Stimulated activated CD4-positive, alpha-beta T cell treated with anti-CD3 and anti-CD28 coated beads, Interleukin-1b, Interleukin-23, amount 100 ng/mL, for 24 hours (primary cell): ENCODE measurements around the gene LRIG1.

ENCODE experiments used
- DNase-seq, 4 experiments: peaks; one replicate each; pipeline ENCODE4 v3.0.0-alpha.2; 2020; ENCODE audit warnings: low read depth in 4 of 4, low spot score in 1 of 4

LRIG1 gene

DNA sequence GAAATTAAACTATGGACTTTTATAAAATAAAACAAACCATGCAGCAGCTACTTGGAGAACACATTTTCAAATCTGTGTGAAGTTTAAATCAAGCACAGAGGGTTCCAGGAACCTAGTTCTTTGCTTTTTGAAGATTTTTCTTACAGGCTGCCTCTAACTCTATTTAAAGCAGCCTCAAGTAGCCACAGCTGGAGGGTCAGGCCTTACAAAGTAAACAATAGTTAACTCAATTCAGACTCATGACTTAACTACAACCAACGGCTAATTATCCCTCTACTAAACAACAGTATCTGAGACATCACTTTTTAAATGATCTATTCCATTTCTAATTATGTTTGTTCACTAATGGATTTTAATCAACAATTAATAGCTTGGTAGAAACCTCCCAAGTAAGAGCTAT, 9.8 kb downstream of the LRIG1 start:
- no peak for DNase-seq

DNA sequence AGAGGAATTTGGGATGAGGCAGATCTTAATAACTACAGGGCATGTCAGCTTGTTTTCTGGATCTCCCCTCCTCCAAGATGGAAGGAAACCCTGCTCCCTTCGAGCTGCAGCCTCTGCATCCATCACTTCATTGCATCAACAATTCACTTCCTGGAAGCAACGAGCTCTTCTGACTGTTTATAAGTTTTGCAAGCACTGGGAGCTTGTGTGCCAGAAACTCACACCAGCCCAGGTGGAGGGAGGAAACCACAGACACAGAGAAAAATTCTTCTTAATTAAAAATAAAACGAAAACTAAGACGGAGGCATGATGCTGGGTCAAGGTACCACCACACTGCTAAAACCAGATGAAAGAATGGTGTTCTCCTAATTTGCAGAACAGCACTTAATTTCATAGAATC, 10.6 kb downstream of the LRIG1 start:
- DNase-seq, result no peak

DNA sequence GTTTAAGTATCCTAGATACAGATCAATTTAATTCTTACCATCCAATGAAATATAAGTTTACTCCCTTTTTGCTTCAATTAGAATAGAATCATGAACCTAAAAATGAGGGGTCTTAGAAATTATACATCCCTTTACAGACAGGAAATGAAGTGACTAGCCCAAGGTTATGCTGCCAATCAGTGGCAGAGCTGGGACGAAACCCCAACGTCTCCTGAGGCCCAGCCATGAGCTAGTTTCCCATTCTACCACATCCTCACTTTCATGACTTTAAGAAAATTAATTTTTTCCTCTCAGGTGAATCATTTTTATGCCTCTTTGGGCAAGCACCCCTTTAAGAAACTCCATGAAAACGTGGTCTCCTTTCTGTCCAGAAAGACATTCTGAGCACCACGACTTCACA, 11.2 kb downstream of the LRIG1 start:
- no peak for DNase-seq

DNA sequence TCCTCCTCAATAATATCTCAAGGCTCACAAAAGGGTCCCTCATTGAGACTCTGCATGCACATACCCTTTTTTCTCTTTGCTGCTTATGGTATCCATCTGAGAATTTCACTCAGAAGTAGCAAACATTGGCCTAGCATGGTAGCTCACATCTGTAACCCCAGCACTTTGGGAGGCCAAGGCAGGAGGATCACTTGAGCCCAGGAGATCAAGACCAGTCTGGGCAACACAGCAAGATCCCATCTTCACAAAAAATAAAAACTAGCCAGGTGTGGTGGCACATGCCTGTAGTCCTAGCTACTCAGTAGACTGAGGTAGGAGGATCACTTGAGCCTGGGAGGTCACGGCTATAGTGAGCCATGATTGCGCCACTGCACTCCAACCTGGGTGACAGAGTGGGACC, 11.7 kb downstream of the LRIG1 start:
- no peak for DNase-seq

DNA sequence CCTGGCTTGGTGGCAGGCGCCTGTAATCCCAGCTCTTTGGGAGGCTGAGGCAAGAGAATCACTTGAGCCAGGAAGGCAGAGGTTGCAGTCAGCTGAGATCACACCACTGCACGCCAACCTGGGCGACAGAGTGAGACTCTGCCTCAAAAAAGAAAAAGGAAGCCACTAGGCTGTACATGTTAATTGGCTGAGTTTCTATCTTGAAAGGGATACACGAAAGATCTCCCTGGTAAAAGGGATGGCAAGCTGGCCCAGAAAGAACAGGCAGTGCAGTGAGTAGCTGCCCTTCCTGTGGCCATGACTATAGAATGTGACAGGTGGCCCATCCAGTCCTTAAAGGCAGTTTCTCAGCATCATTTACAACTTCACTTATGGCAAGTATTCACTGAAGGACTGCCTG, 12.3 kb downstream of the LRIG1 start:
- DNase-seq, result no peak

DNA sequence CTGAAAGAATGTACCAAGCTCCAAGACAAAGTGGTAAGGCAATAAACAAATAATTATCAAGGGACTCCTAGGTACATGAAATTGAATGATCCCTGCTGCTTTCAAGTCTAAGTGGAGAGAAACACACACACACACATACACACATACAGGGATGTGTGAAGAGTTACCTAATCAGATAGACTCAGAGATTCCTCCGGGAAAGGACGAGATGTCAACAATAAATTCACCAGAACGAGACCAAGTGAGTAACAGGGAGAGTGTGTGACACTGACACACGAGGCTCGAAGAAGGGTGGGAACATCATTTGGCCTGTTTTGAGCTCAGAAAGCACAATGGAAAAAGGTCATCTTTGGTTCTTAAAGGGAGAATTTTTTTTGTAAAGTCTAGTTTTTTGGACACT, 13.4 kb downstream of the LRIG1 start:
- no peak for DNase-seq

DNA sequence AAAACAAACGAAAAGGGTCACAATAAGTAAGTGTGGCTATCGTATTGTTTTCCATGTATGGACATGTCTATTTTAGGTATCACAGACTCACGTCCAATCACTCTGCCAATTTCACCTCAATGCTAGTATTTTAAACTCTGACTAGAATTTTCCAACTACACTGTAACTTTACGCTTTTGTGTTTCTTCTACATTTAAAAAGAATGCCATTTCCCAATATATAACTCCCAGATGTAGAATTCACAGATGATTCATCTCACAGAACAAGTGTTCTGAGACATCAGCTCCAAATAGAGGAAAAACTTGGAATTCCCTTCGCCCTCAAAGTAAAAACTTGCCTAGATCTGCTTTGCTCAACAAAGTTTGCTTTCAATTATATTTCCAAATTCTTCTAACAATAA, 14.2 kb downstream of the LRIG1 start:
- DNase-seq, result no peak

DNA sequence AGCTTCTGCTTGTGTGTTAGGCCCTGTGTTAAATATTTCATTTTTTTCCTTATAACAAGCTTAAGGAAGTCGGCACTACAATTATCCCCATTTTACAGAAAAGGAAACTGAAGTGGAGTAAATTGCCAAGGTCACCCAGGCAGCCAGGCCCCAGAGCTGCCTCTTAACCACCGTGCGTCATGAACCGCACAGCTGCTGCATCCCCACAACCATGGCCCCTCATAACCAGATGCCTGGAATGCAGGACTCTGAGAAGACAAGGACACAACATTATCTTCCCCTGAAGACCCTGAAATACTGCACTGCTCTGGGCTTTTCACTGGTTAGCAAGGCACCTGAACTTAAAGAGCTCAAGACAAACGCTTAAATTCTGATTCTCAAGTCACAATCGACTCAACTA, 14.6 kb downstream of the LRIG1 start:
- no peak for DNase-seq

DNA sequence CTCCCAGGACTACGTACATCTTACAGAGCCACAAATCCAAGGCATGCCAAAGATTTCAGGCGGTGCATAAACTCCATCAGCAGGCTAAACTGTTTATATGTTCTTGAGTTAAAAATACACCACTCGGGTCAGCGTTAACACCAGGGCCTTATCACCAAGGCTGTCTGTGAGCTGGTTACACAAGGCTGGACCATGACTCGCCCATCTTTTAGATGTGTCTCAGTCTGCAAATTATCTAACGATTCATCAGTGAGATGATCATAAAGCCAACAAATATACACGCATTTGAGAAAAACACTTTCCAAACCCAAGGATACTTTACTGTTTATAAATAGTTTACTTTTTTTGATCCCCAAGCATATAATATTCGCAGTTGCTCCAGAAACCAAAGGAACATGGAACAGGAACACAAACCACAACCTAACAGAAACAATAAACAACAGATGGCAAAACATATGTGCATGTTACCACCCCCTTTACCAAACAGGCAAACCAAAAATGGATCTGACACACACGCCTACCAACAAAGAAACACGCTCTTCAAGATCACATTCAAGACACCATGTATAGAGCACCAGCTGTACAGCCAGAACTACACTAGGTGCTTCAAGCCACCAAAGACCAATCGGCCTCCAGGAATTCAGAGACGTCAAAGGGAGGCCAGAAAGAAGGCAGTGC, 15.4 kb downstream of the LRIG1 start:
- DNase-seq, result no peak

DNA sequence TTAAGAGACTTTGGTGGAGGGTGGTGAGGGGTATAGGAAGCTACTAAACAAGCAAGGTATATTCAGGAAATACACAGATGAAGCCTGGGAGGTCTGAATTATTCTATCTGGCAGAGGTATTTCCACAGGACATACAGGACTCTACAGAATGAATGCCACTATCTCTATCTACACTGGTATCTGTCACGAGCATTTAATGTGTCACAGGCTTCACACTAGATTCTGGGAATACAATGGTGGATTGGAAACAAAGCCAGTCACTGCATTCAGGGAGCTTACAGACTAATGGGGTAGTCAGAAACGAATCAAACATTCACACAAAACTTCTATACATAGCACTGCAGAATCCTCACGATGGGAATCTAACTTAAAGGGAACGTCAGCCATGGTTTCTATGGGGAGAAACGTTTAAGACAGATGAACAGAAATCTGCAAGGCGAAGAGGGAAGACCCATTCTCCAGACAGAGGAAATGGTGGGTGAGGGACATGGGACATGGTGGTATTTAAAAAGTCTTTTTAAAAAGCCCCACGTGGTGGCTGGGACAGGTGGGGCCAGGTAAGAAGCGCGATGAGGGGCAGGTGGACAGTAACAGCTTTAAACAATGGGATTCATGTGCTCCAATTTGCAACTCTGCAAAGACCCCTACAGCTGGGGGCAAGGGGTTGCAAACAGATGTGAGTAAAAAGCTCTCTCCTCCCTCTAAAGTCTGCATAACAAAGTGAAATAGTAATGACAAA, 16.5 kb downstream of the LRIG1 start:
- DNase-seq, result no peak

DNA sequence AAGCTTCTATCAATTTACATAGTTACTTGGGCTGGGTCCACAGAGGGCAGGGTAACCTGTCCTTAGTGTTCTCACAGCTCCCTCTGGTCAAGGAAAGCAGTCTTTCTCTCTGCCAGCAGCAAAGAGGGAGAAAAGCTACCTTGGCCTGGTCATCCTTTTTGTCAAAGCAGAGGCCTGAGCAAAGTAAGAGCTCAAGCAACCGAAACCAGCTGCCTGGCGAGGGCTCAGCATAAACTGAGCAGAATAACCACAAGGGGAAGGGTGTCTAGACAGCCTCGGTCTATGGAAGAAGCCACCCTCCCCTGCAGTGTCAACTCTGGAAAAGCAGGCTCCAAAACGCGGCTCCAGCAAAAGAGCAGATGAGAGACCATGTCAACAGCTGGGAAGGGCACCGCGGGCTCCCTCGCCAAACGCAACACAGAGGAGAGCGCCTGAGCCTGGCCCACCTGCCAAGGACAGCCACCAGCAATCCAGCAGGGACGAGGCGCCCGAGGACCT, 17.4 kb downstream of the LRIG1 start:
- DNase-seq, result no peak

DNA sequence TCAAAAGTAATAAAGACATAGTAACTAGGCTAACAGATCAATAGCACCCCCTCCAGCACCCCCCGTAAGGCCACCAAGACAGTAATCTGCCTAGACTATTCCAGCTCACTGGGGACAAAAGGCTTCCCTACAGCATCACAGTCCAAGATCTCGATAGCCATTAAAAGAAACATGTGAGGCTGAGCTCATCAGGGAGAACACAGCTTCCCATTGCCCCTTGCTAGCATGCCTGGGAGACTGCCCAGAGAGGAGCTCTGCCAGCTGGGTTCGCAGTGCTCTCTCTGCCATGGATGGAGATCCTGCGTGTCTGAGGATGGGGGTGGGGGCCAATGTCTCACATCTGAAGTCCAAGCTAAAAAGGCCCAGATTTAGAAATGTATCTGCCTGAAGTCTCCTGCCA, 17.8 kb downstream of the LRIG1 start:
- no peak for DNase-seq

DNA sequence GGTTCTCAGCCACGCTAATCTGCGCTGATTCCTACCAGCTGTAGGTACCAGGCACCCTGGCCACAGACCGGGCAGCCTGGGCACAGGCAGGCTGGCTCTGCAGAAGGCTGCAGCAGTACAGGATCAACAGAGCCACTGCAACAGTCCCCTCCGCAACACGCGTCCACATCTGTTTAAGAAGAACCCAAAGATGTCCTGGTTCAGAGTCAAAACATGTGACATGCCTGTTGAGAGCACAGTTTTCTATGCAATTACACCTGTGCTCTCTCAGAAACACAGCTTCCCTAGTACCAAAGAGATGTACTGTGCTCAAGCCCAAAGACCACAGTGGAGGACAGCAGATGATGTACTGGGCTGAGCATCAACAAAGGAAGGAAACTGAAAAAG, 18.8 kb downstream of the LRIG1 start:
- no peak for DNase-seq

DNA sequence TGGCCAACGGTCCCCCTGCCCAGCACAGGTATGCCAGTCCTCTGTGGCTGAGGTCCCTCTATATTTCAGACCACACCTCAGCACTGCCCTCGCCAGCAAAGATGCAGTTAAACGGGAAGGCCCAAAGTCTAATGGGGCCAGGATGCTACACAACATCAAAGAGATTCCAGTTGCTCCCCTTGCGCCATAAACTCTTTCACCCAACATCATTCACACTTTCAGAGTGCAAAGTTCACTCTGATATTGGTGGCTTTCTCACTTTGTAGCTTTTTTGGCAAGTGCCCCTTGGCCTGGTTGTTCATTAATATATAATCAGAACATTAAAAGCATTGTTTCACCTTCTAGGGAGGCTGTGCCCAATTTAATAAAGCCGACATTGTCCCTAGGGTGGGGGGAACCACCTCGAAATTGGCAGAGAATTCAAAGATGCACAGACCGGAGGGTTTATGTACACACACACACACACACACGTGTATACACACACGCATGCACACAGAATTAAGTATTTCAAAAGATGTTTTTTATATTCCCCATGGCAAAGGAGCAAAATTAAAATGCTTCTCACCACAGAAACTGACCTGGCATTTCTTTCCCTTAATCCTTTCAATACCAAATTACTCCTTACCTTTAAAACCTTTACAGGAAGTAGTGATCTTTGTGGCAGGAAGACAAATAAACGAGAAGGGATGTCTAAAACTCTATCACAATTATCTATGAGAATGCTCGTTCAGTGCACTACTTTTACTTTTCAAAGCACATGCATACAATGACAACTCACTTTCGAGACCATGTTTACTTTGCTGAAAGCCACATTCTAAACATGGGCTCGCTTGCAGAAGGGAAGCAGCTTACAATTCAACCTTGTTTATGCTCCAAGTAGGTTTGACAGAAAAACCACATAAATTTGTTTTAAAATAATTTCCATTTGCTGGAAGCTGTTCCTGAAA, 19.5 kb downstream of the LRIG1 start:
- no peak for DNase-seq

DNA sequence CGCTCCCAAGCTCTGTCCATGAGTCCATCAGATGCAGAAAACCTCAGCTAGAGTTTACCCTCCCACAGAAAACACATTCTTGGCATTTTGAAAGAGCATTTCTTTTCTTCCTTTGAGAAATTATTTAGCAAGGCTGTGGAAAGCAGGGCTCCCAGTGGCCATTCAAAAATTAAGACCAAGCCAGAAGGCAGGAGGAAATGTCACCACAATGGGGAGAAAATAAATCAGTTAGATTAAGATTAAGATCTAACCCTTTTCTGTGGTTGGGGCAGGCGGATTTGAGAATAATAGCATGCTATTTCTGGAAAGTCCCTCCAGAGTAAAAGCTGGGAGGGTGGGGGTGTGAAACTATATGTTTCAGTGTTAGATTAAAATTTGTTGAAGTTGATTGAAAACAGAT, 20.2 kb downstream of the LRIG1 start:
- peak in 1 of 4 experiments; percentile 37 for DNase-seq

DNA sequence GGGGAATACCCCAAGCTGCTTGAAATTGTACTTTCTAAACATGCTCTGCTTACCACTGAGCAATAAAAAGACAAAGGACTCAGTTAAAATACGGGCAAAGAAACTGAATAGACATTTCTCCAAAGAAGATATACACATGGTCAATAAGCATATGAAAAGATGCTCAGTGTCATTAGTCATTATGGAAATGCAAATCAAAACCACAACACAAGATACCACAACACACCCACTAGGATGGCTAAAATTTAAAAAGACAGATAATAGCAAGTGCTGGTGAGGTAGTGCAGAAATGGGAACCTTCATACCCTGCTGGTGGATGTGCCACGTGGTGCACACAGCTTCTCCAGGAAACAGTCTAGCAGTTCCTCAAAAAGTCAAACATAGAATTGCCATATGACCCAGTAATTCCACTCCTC, 21.3 kb downstream of the LRIG1 start:
- DNase-seq, result no peak

DNA sequence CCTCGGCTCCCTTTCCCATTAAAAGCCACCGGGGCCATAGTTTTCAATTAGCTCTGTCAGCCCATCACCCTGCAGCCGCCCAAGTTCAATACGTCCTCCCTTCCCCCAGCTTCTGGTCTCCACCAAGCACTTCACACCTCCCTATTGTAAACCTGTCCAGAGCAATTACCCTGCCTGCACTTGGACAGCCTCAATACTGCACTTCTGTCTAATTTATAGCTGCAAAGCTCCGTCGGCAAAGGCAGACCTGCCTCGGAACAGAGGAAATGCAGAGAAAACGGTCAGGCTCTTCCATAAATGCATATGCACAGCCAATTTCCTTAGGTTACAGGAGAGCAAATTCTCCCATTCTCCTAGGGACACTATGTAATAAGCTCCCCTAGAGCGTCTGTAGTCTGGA, 21.9 kb downstream of the LRIG1 start:
- no peak for DNase-seq

DNA sequence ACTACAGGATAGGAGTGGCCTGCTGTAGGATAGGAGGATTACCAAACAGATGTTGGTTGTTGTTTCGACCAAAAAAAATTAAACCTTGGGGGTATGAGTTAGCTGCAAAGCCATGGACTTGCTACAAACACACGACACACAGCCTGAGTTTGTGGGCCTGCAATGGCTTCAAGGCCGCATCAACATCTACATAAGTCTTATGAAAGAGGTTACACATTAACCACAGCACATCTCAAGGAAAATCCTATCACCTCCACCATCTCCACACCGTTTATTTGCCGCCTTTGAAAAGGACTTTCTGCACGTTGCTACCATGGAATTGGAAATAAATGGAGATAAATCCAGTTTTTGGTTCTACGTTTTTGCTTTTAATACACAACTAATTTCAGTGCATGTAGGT, 23.0 kb downstream of the LRIG1 start:
- no peak for DNase-seq

DNA sequence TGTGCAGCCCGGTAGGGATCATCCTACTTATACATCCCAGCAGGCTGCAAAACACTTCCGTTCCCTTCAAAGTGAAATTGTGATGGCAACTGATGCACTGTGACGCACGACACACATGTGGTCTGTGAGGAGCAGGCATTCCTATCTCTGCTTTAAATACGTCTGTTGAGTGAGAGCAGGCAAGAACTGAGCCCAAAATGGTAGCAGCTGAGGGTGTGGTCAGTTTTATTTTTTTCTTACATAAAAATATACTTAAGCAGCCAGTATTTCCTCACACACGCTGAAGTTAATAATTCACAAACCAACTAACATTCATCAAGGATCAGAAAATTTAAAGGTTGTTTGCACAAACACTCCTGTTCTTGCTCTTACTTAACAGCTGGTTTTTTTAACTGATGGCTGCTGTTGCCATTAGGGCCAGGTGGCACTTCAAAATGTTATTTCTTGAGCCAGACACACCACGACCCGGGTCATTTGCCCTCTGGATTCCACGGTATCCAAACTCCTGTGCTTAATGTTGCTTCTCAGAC, 23.9 kb downstream of the LRIG1 start:
- no peak for DNase-seq

DNA sequence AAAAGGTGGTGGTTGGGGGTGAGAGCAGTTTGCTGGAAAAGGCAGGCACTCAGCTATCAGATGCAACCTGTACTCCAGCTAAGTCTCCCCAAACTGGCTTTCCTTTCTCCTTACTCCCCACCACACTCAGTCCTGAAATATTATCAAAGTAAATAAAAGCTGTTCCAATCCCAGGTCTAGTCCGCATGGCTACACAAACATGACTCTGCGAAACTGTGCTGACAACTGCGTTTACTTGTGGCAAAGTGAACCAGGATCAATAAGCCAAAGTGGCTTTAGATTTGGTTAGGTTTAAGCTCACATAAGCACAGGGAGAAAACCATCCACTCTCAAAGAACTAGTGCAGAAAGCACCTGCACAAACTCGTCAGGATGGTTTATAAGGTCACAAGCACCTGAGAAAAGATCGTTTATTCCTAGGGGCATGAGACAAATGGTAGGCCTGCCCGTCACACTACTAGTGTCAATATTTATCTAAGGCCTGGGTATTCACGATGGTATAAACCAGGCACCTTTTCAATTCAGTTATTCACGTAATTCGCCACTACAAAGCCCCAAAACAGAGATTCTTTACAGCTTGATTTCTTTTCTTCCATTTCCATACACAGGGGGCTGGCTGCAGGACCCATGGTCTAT, 25.3 kb downstream of the LRIG1 start:
- DNase-seq, result no peak

DNA sequence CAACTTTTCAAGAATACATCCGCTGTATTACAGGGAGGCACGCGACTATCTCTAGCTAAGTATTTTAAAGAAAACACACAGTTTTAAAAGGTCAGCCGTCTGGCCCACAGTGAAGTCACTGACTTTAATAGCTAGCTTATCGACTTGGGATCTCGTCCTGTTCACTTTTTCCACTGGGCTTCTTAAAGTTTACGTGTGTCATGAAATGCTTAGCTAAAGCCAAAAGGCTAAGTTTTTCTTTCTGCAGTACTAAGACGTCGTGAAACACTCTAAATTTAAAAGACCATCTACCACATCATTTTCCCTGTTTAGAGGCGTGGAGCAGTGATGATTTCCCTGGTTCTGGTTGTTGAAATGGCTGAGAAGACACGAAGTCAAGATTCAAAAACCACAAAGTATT, 27.1 kb downstream of the LRIG1 start:
- no peak for DNase-seq
